Neural crest cell (in vitro differentiated cells): ENCODE results near the gene AP5Z1. TPM values are rescaled to one million over a fixed set of nuclear protein-coding genes. Genes with fewer than 3 reads are reported as not detected.

Experiments used
- DNase-seq: peaks from one replicate; pipeline ENCODE4 v3.0.0; 2021; ENCODE audit warnings: low read depth, mixed read lengths, low spot score
- H3K27ac Mint-ChIP-seq: one replicate; pipeline ENCODE4 v1.8.0; 2021; ENCODE audit warnings: mild to moderate bottlenecking, mixed read lengths; ENCODE audit not compliant: unreplicated experiment
- H3K27me3 Mint-ChIP-seq: 2 replicates; pipeline ENCODE4 v1.8.0; 2021; ENCODE audit warnings: low read depth, mild to moderate bottlenecking, mixed read lengths
- H3K36me3 Mint-ChIP-seq: 2 replicates; pipeline ENCODE4 v1.8.0; 2021; ENCODE audit warnings: low read depth, mild to moderate bottlenecking, mixed read lengths
- H3K4me1 Mint-ChIP-seq: 2 replicates; pipeline ENCODE4 v1.8.0; 2021; ENCODE audit warnings: mixed read lengths
- H3K4me3 Mint-ChIP-seq: one replicate; pipeline ENCODE4 v1.8.0; 2021; ENCODE audit warnings: mild to moderate bottlenecking, mixed read lengths
- H3K9me3 Mint-ChIP-seq: 2 replicates; pipeline ENCODE4 v1.8.0; 2021; ENCODE audit warnings: mixed read lengths
- total RNA-seq: library from RNA; stranded (reverse); gene quantifications from 2 replicates; pipeline ENCODE4 v1.2.1, GENCODE V29; 2021
- TF ChIP-seq, protein P1 (sequence below): fragments of 200-600 bp; sonication (generic); conservative IDR thresholded peaks from 2 replicates; pipeline ENCODE4 v1.5.0; 2021; ENCODE audit warnings: antibody characterized with exemption, mild to moderate bottlenecking

Gene AP5Z1
- total RNA-seq, 1 donor from 2014 or later = 37.6 TPM

DNA sequence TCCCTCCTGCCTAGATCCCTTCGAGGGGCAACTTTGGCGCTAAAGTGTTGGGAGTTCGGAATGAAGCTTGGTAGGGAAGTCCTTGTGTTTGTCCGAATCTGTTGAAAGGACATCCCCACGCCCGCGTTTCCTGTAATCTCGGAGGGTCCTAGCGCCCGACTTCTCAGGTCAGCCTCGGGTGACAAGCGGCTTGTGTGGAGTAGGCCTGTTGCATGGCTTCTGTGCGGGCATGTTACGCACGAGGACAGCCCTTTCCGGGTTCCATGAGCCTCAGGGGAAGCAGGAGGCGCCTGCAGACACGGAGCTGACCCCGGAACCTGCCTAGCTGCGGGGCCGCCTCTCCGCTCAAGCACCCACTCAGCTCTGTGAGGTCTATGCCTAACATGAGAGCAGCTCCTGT, 28.4 kb upstream of the AP5Z1 start:
- Mint-ChIP-seq H3K4me3 (no peak overlapping the region), H3K36me3 (peaks cover 3% of the 10 kb centered on the region), H3K27ac (peak overlapping the region; percentile 35), H3K27me3 (no peaks in the 10 kb centered on the region), H3K9me3 (no peaks in the 10 kb centered on the region), H3K4me1 (peaks cover 45% of the 10 kb centered on the region)
- TF ChIP-seq, protein P1, sequence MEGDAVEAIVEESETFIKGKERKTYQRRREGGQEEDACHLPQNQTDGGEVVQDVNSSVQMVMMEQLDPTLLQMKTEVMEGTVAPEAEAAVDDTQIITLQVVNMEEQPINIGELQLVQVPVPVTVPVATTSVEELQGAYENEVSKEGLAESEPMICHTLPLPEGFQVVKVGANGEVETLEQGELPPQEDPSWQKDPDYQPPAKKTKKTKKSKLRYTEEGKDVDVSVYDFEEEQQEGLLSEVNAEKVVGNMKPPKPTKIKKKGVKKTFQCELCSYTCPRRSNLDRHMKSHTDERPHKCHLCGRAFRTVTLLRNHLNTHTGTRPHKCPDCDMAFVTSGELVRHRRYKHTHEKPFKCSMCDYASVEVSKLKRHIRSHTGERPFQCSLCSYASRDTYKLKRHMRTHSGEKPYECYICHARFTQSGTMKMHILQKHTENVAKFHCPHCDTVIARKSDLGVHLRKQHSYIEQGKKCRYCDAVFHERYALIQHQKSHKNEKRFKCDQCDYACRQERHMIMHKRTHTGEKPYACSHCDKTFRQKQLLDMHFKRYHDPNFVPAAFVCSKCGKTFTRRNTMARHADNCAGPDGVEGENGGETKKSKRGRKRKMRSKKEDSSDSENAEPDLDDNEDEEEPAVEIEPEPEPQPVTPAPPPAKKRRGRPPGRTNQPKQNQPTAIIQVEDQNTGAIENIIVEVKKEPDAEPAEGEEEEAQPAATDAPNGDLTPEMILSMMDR = no peak
- no peak for DNase-seq

DNA sequence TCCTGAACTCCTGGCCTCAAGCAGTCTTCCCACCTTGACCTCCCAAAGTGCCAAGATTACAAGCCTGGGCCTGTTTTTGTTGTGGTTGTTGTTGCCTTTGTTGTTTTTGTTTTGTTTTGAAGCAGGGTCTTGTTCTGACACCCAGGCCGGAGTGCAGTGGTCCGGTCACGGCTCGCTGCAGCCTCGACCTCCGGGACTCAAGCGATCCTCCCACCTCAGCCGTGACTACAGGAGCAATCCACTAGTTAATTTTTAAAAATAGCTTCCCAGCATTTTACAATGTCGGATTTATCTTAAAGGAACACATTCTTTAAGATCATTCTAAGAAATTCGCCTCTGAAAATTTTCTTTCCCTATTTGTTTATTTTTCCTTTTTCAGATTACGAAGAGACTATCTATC, 27.7 kb upstream of the AP5Z1 start:
- no peak overlapping the region for H3K4me3 Mint-ChIP-seq
- H3K4me1 Mint-ChIP-seq = peaks cover 41% of the 10 kb centered on the region
- H3K27me3 Mint-ChIP-seq = no peaks in the 10 kb centered on the region
- no peak overlapping the region for H3K27ac Mint-ChIP-seq
- H3K9me3 Mint-ChIP-seq = no peaks in the 10 kb centered on the region
- TF ChIP-seq, protein P1 = no peak
- peaks cover 3% of the 10 kb centered on the region for H3K36me3 Mint-ChIP-seq
- no peak for DNase-seq

DNA sequence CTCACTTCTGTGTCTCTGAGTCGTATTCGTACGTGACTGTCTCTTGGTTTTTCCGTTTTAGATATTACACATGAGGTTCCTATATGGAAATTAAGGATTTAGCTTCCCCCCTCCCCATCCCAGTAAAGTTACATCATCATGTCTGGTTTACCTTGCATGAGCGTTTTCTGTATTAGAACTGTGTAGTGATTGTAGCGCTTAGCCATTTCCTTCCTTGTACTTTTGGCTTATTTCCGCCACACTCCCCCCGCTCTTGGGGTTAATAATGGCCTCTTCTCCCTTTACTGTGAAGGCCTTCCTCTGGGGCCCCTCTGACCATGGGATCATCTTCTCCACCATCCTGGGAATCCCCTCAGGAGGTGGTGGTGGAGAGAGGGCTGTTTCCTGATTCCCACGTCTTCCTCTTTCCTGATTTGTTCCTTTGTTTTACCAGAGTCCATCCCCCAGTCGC, 27.2 kb upstream of the AP5Z1 start:
- TF ChIP-seq, protein P1 = no peak
- H3K4me3 Mint-ChIP-seq = no peak overlapping the region
- H3K9me3 Mint-ChIP-seq = no peaks in the 10 kb centered on the region
- H3K27me3 Mint-ChIP-seq = no peaks in the 10 kb centered on the region
- H3K4me1 Mint-ChIP-seq = peaks cover 41% of the 10 kb centered on the region
- no peak overlapping the region for H3K27ac Mint-ChIP-seq
- DNase-seq = no peak
- H3K36me3 Mint-ChIP-seq = peaks cover 3% of the 10 kb centered on the region

DNA sequence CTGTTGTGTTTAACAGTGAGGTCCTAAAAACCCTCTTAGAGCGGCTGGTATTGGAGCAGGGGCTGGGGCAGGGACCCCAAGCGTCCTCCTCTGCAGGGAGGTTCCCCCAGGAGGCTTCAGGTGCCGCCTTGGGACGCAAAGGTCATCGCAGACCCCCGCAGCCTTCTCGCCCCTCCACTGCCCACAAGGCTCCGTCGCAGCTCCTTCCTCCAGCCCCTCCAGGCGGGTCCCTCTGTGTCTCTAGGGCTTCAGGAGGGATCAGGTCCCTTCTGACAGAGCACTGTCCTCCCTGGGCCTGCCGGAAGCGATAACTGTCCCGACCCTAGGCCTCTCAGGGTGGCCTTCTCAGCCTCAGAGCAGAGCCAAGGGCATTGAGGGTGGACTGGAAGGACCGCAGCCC, 26.1 kb upstream of the AP5Z1 start:
- Mint-ChIP-seq H3K4me1 (peaks cover 35% of the 10 kb centered on the region), H3K27me3 (no peaks in the 10 kb centered on the region), H3K4me3 (peak overlapping the region; percentile 33), H3K27ac (no peak overlapping the region), H3K9me3 (no peaks in the 10 kb centered on the region), H3K36me3 (peaks cover 3% of the 10 kb centered on the region)
- TF ChIP-seq, protein P1 = no peak
- no peak for DNase-seq

DNA sequence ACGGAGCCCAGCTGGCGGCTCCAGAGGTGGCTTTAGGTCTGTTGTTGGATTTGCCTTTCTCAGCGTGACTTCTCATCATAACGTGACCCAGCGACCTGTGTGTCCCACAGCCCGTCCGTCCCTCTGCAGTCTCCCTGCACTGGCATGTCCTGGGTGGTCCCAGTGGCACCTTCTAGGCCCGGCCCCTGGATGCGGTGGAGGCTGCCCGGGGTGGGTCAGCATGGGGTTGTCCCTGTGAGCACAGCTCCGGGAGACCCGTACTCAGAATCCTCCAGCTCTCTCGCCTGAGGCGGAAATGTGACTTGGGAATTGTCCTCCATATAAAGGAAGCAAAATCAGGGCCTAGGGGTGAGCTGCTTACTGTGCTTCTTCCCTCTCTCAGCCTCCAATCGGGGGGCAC, 25.6 kb upstream of the AP5Z1 start:
- H3K36me3 Mint-ChIP-seq = peaks cover 3% of the 10 kb centered on the region
- no peak overlapping the region for H3K4me3 Mint-ChIP-seq
- H3K9me3 Mint-ChIP-seq = no peaks in the 10 kb centered on the region
- no peak for DNase-seq
- TF ChIP-seq, protein P1 = no peak
- peaks cover 30% of the 10 kb centered on the region for H3K4me1 Mint-ChIP-seq
- H3K27me3 Mint-ChIP-seq = no peaks in the 10 kb centered on the region
- H3K27ac Mint-ChIP-seq = no peak overlapping the region
